Keratinocyte (primary cell): Measurements from ENCODE around the gene OSBPL10. TPM values are rescaled to one million over a fixed set of nuclear protein-coding genes. Genes with fewer than 3 reads are reported as not detected.
A peak's percentile ranks its signal among the peaks of the same experiment; 100 is the strongest.

Experiments
- DNase-seq: peaks from one replicate; pipeline ENCODE4 v3.0.0-alpha.2; 2011; ENCODE audit warnings: low read depth, missing footprints, low spot score
- FAIRE-seq: peaks from 2 replicates; lab custom pipeline; 2011; peaks lifted over from hg19 to GRCh38; lab: Jason Lieb, UNC
- H2AFZ ChIP-seq: 2 replicates; pipeline ENCODE4 v1.6.0; 2012; ENCODE audit warnings: low read length, control low read depth, inconsistent platforms; ENCODE audit not compliant: control insufficient read depth
- H3K27ac ChIP-seq: 2 replicates; pipeline ENCODE4 v1.5.1; 2011; ENCODE audit warnings: low read length; ENCODE audit not compliant: control insufficient read depth, insufficient read depth
- H3K27me3 ChIP-seq: 3 replicates; pipeline ENCODE4 v1.6.0; 2011; ENCODE audit warnings: low read length; ENCODE audit not compliant: control insufficient read depth, insufficient read depth; ENCODE audit errors: extremely low read depth
- H3K36me3 ChIP-seq, 2 experiments: 2 replicates in 1 of 2; 3 replicates in 1 of 2; pipeline ENCODE4 v1.5.1; 2011; ENCODE audit warnings: low read length in 2 of 2, mild to moderate bottlenecking in 1 of 2; ENCODE audit not compliant: control insufficient read depth in 2 of 2, insufficient read depth in 2 of 2; ENCODE audit errors: extremely low read depth in 1 of 2
- H3K4me1 ChIP-seq: 3 replicates; pipeline ENCODE4 v1.5.1; 2011; ENCODE audit warnings: low read length; ENCODE audit not compliant: control insufficient read depth, insufficient read depth; ENCODE audit errors: extremely low read depth
- H3K4me2 ChIP-seq: 3 replicates; pipeline ENCODE4 v1.6.0; 2011; ENCODE audit warnings: low read depth, low read length; ENCODE audit not compliant: control insufficient read depth, insufficient read depth; ENCODE audit errors: extremely low read depth
- H3K4me3 ChIP-seq, 3 experiments: fragments of 200-600 bp in 1 of 3; sonication (generic) in 1 of 3; 2 replicates in 2 of 3; 3 replicates in 1 of 3; pipeline ENCODE4 v1.5.1; 2011 to 2016; ENCODE audit warnings: low read length in 3 of 3, mild to moderate bottlenecking in 3 of 3, control low read depth in 2 of 3, inconsistent platforms in 1 of 3, low read depth in 1 of 3, mixed read lengths in 1 of 3, mixed run types in 1 of 3, moderate library complexity in 1 of 3; ENCODE audit not compliant: control insufficient read depth in 2 of 3, insufficient read depth in 2 of 3; ENCODE audit errors: extremely low read depth in 1 of 3
- H3K79me2 ChIP-seq: 2 replicates; pipeline ENCODE4 v1.6.0; 2012; ENCODE audit warnings: low read length; ENCODE audit not compliant: control insufficient read depth, insufficient read depth
- H3K9ac ChIP-seq: 3 replicates; pipeline ENCODE4 v1.6.0; 2011; ENCODE audit warnings: low read length; ENCODE audit not compliant: control insufficient read depth, insufficient read depth; ENCODE audit errors: extremely low read depth
- H3K9me1 ChIP-seq: 3 replicates; pipeline ENCODE4 v1.6.0; 2011; ENCODE audit warnings: low read length; ENCODE audit not compliant: control insufficient read depth, insufficient read depth; ENCODE audit errors: extremely low read depth
- H3K9me3 ChIP-seq: 2 replicates; pipeline ENCODE4 v1.5.1; 2012; ENCODE audit warnings: low read depth, low read length; ENCODE audit not compliant: control insufficient read depth
- H4K20me1 ChIP-seq: 3 replicates; pipeline ENCODE4 v1.6.0; 2011; ENCODE audit warnings: low read length; ENCODE audit not compliant: control insufficient read depth, insufficient read depth; ENCODE audit errors: extremely low read depth
- CTCF ChIP-seq, 3 experiments: IDR thresholded peaks in 1 of 3; conservative IDR thresholded peaks in 1 of 3; optimal IDR thresholded peaks in 1 of 3; 2 replicates in 2 of 3; 3 replicates in 1 of 3; pipeline versions ENCODE3 to v1.5.1; 2011; ENCODE audit warnings: low read length in 3 of 3, mild to moderate bottlenecking in 3 of 3, moderate library complexity in 2 of 3, control low read depth in 1 of 3, inconsistent platforms in 1 of 3; ENCODE audit not compliant: insufficient read depth in 2 of 3; ENCODE audit errors: extremely low read depth in 1 of 3
- EZH2 ChIP-seq: IDR thresholded peaks from one replicate; pipeline ENCODE4 v1.6.1; 2012; ENCODE audit warnings: inconsistent platforms, mild to moderate bottlenecking, low read length, moderate library complexity
- dilution Hi-C: fragments of 300-500 bp; cut with MboI; formaldehyde crosslinking; loops from one replicate; pipeline ENCODE4 v1.7.0; 2020; ENCODE audit warnings: low sequenced_read_pairs; ENCODE audit not compliant: extremely low pct_ligation_motif_present
- polyA plus RNA-seq, 5 experiments: library from polyadenylated mRNA; depleted of rRNA in 3 of 5; stranded (reverse) in 3 of 5; stranded (forward) in 1 of 5; unstranded in 1 of 5; fragments of >200 nt; gene quantifications; 1 replicate in 1 of 5; 2 replicates in 3 of 5; 3 replicates in 1 of 5; pipeline versions ENCODE4 v1.2.1 to v1.2.3, GENCODE V29; 2011 to 2012; ENCODE audit warnings: missing spikeins in 2 of 5, low read depth in 1 of 5, low replicate concordance in 1 of 5

The OSBPL10 gene
- polyA plus RNA-seq, 1 donor (not counting 4 experiments of a cell fraction or from before 2014, with no cell fraction given), result 50.1 TPM

- no peak overlapping the region for H3K4me3 ChIP-seq
- peaks cover 0 to 7% of the 10 kb centered on the region in 2 experiments for H3K36me3 ChIP-seq
- H3K4me1 ChIP-seq, result no peaks in the 10 kb centered on the region
- H3K9ac ChIP-seq, result no peak overlapping the region
- H3K79me2 ChIP-seq, result peaks cover 91% of the 10 kb centered on the region
- no peak overlapping the region for H2AFZ ChIP-seq
- no peaks in the 10 kb centered on the region for H3K27me3 ChIP-seq
- H3K4me2 ChIP-seq, result no peak overlapping the region
- H3K9me3 ChIP-seq, result no peaks in the 10 kb centered on the region
- H3K9me1 ChIP-seq, result no peaks in the 10 kb centered on the region
- H3K27ac ChIP-seq, result no peak overlapping the region
- DNase-seq, result no peak
- peaks cover 4% of the 10 kb centered on the region for H4K20me1 ChIP-seq
- no peak for FAIRE-seq
- dilution Hi-C loops, result no loop called here
- no peak for TF ChIP-seq EZH2
- TF ChIP-seq CTCF (optimal IDR thresholded peaks at IDR 0.05 in 1 of 3, IDR thresholded peaks at IDR 0.05 in 1 of 3, conservative IDR thresholded peaks at IDR 0.05 in 1 of 3; ENCODE audit: extremely low read depth in 1 of 3, insufficient read depth in 2 of 3, low read length in 3 of 3), result no peak
These were observed 53.3 kb downstream of the OSBPL10 start for GRCh38 chr3:31927811-31928210.

- Histone ChIP-seq H3K4me3 (no peak overlapping the region), H3K79me2 (peaks cover 92% of the 10 kb centered on the region), H2AFZ (no peak overlapping the region), H4K20me1 (peaks cover 4% of the 10 kb centered on the region), H3K9me1 (no peaks in the 10 kb centered on the region), H3K27me3 (no peaks in the 10 kb centered on the region), H3K9me3 (no peaks in the 10 kb centered on the region), H3K4me2 (no peak overlapping the region), H3K36me3 (peaks cover 0 to 7% of the 10 kb centered on the region in 2 experiments), H3K27ac (no peak overlapping the region), H3K4me1 (no peaks in the 10 kb centered on the region), H3K9ac (no peak overlapping the region)
- dilution Hi-C loops, result no loop called here
- no peak for DNase-seq
- TF ChIP-seq CTCF (optimal IDR thresholded peaks at IDR 0.05 in 1 of 3, IDR thresholded peaks at IDR 0.05 in 1 of 3, conservative IDR thresholded peaks at IDR 0.05 in 1 of 3; ENCODE audit: extremely low read depth in 1 of 3, insufficient read depth in 2 of 3, low read length in 3 of 3), result no peak
- no peak for TF ChIP-seq EZH2
- FAIRE-seq, result peak; percentile 32
These were observed 54.5 kb downstream of the OSBPL10 start for GRCh38 chr3:31926543-31926942.
